ENCODE measurements around the gene CTSD.

GRCh38 chr11:1760351-1761109, 3.2 kb downstream of the CTSD start:
- TF ChIP-seq POLR2A (IDR thresholded peaks at IDR 0.05; ENCODE audit: low read length) (no peak), RFX5 (IDR thresholded peaks at IDR 0.05) (no peak), EHMT2 (IDR thresholded peaks at IDR 0.05; ENCODE audit: low read depth) (no peak)

Measured in A549 (cell line).